Measurements from ENCODE around the gene FOSL2. TPM values are rescaled to one million over a fixed set of nuclear protein-coding genes. Genes with fewer than 3 reads are reported as not detected.

FOSL2 gene
- polyA plus RNA-seq, 1 of the 3 experiments (the other 2 are of a cell fraction): 41.7 TPM

DNA sequence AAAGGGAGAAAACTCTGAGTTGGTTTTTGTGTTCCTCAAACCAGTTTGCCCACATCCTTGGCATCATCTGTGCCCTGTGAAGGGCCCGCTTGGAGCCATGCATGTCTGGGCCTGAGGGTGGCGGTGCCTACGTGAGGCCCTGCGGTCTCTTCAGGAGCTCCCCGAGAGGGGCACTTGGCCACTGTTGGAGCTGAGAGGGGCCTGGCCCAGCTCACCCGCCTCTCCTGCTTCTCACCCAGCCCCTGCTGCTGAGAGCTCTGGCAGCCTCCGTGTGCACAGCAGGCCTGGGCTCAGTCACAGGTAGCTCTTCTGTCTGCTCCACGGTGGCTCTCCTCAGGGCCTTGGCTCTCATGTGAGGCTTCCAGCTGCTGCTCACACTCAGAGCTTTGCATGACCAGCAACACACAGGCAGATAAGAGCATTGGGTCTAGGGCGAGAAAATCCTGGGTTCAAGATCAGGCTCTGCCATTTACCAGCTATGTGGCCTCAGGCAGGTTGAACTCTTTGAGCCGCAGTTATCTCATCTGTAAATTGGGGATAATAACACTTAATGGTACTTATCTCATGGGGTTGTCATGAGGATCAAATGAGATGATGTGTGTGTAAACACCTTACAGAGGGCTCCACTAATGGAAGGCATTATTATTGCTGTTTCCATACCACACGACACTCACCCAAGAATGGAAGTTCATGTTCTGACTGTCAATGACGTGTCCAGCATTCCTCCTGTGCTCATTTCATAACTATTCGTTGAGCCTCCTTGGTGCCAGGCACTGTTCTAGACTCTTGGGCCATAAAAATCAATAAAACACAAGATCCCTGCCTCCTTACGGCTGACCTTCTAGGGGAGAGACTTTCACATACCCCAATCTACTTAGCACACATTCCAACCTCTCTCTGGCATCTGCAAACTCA is 61.6 kb downstream of the FOSL2 start:
- Histone ChIP-seq H3K27ac (ENCODE audit: low read depth in 2 of 2, low read length in 1 of 2) (no peak overlapping the region), H3K9ac (no peak overlapping the region), H3F3A (replicated peaks; ENCODE audit: insufficient read depth) (peaks cover 6% of the 10 kb centered on the region), H3K4me2 (no peak overlapping the region), H3K79me2 (ENCODE audit: insufficient read depth) (no peaks in the 10 kb centered on the region), H3K9me2 (no peaks in the 10 kb centered on the region), H3K9me3 (no peaks in the 10 kb centered on the region), H3K4me3 (ENCODE audit: low read depth in 2 of 2, low read length in 1 of 2) (no peak overlapping the region), H3K4me1 (ENCODE audit: control insufficient read depth in 1 of 2, insufficient read depth in 2 of 2, low read depth in 1 of 2, low read length in 1 of 2) (peaks cover 3 to 10% of the 10 kb centered on the region in 2 experiments; a peak in 2 of 4 replicates), H3K27me3 (ENCODE audit: insufficient read depth) (no peaks in the 10 kb centered on the region), H4K20me1 (ENCODE audit: insufficient read depth) (no peaks in the 10 kb centered on the region), H3K36me3 (replicated peaks in 1 of 2; ENCODE audit: control insufficient read depth in 1 of 2, insufficient read depth in 2 of 2, low read length in 1 of 2) (no peaks in the 10 kb centered on the region), H2AFZ (ENCODE audit: low read depth) (no peak overlapping the region)
- 81% methylated on average over 13 of the region's 14 CpGs for WGBS (ENCODE audit: low lambda C conversion rate)
- TF ChIP-seq GABPA (IDR thresholded peaks at IDR 0.05; ENCODE audit: low read depth) (no peak), ELF1 (IDR thresholded peaks at IDR 0.05) (no peak), MXI1 (IDR thresholded peaks at IDR 0.05; ENCODE audit: low read depth, low read length) (no peak), TCF12 (IDR thresholded peaks at IDR 0.05) (no peak), GATA2 (CRISPR knock-in tag; IDR thresholded peaks at IDR 0.05) (peak; percentile 18; the same call in 1 of the 2 replicates)
- TF ChIP-seq, protein P1, sequence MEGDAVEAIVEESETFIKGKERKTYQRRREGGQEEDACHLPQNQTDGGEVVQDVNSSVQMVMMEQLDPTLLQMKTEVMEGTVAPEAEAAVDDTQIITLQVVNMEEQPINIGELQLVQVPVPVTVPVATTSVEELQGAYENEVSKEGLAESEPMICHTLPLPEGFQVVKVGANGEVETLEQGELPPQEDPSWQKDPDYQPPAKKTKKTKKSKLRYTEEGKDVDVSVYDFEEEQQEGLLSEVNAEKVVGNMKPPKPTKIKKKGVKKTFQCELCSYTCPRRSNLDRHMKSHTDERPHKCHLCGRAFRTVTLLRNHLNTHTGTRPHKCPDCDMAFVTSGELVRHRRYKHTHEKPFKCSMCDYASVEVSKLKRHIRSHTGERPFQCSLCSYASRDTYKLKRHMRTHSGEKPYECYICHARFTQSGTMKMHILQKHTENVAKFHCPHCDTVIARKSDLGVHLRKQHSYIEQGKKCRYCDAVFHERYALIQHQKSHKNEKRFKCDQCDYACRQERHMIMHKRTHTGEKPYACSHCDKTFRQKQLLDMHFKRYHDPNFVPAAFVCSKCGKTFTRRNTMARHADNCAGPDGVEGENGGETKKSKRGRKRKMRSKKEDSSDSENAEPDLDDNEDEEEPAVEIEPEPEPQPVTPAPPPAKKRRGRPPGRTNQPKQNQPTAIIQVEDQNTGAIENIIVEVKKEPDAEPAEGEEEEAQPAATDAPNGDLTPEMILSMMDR (IDR thresholded peaks at IDR 0.05): no peak
- TF ChIP-seq, protein P2, sequence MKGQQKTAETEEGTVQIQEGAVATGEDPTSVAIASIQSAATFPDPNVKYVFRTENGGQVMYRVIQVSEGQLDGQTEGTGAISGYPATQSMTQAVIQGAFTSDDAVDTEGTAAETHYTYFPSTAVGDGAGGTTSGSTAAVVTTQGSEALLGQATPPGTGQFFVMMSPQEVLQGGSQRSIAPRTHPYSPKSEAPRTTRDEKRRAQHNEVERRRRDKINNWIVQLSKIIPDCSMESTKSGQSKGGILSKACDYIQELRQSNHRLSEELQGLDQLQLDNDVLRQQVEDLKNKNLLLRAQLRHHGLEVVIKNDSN (IDR thresholded peaks at IDR 0.05; ENCODE audit: borderline replicate concordance, low read depth): no peak
- ChIA-PET CTCF (interaction anchor here (0.7 to 2.2 kb wide), 7 partner anchors 14 to 771 kb away, joined by 3 to 10 read pairs (median 7); no protein-coding TSS in a partner anchor), POLR2A (no interaction called here)
- DNase-seq: no peak

DNA sequence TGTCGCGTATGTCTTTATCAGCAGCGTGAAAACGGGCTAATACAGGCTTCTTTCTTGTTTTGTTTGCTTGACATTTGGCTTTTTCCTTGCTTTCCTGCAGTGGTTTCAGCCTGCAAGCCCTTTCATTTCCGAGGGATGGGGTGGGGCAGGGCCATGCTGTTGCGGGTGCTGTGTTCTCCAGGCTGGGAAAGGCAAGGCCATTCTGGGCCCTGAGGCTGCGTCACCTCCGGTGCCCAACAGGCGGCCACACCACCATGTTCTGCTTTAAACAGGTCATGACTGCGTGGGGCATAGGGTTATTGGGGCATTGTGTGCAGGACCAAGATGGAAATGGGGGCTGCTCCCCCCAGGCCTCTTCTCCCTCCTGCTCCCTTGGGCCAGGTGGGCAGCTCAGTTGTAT is 64.6 kb downstream of the FOSL2 start:
- H3K9me3 ChIP-seq: 0 out of 2 replicates have a peak, but pooled peaks cover 4% of the 10 kb centered on the region
- 87% methylated on average over 10 of the region's 10 CpGs for WGBS (ENCODE audit: low lambda C conversion rate)
- no peaks in the 10 kb centered on the region for H4K20me1 ChIP-seq (ENCODE audit: insufficient read depth)
- H3K9me2 ChIP-seq: no peaks in the 10 kb centered on the region
- H3F3A ChIP-seq (replicated peaks; ENCODE audit: insufficient read depth): no peaks in the 10 kb centered on the region
- TF ChIP-seq EZH2phosphoT487 (IDR thresholded peaks at IDR 0.05; ENCODE audit: borderline replicate concordance, low read depth): no peak
- TF ChIP-seq, protein P1 (IDR thresholded peaks at IDR 0.05): no peak
- TF ChIP-seq RXRA (IDR thresholded peaks at IDR 0.05; ENCODE audit: borderline replicate concordance, low read depth): no peak
- no peak for TF ChIP-seq TEAD4 (IDR thresholded peaks at IDR 0.05; ENCODE audit: borderline replicate concordance, insufficient read depth)
- H3K4me2 ChIP-seq: no peak overlapping the region
- no peaks in the 10 kb centered on the region for H3K27me3 ChIP-seq (ENCODE audit: insufficient read depth)
- POLR2A ChIA-PET: no interaction called here
- H3K4me3 ChIP-seq (ENCODE audit: low read depth in 2 of 2, low read length in 1 of 2): no peak overlapping the region
- no peak for DNase-seq
- H2AFZ ChIP-seq (ENCODE audit: low read depth): no peak overlapping the region
- no peaks in the 10 kb centered on the region; a peak in 1 of 4 replicates for H3K4me1 ChIP-seq (ENCODE audit: control insufficient read depth in 1 of 2, insufficient read depth in 2 of 2, low read depth in 1 of 2, low read length in 1 of 2)
- no peaks in the 10 kb centered on the region for H3K36me3 ChIP-seq (replicated peaks in 1 of 2; ENCODE audit: control insufficient read depth in 1 of 2, insufficient read depth in 2 of 2, low read length in 1 of 2)
- CTCF ChIA-PET: no interaction called here
- no peak overlapping the region for H3K27ac ChIP-seq (ENCODE audit: low read depth in 2 of 2, low read length in 1 of 2)
- no peak overlapping the region for H3K9ac ChIP-seq
- H3K79me2 ChIP-seq (ENCODE audit: insufficient read depth): no peaks in the 10 kb centered on the region
